ENCODE data around the gene CAPN8. TPM values are rescaled to one million over a fixed set of nuclear protein-coding genes. Genes with fewer than 3 reads are reported as not detected.

The CAPN8 gene
- total RNA-seq, 1 donor: not detected

- no peak for TF ChIP-seq CTCF (IDR thresholded peaks at IDR 0.05; ENCODE audit: insufficient read depth, low read length)
- DNase-seq (ENCODE audit: low read depth): no peak
- H3K4me3 ChIP-seq (ENCODE audit: low read depth, low read length): no peak overlapping the region
These were observed 45.1 kb downstream of the CAPN8 start for GRCh38 chr1:223620297-223620897.

- no peak for TF ChIP-seq CTCF (IDR thresholded peaks at IDR 0.05; ENCODE audit: insufficient read depth, low read length)
- no peak for DNase-seq (ENCODE audit: low read depth)
- no peak overlapping the region for H3K4me3 ChIP-seq (ENCODE audit: low read depth, low read length)
These were observed 46.8 kb downstream of the CAPN8 start for GRCh38 chr1:223618680-223619079.

- no peak for TF ChIP-seq CTCF (IDR thresholded peaks at IDR 0.05; ENCODE audit: insufficient read depth, low read length)
- DNase-seq (ENCODE audit: low read depth): no peak
These were observed 48.0 kb downstream of the CAPN8 start for GRCh38 chr1:223617323-223618070.

GRCh38 chr1:223616586-223616985 is 48.9 kb downstream of the CAPN8 start:
- no peak for DNase-seq (ENCODE audit: low read depth)
- no peak for TF ChIP-seq CTCF (IDR thresholded peaks at IDR 0.05; ENCODE audit: insufficient read depth, low read length)
- no peak overlapping the region for H3K4me3 ChIP-seq (ENCODE audit: low read depth, low read length)

More at GRCh38 chr1:223617323-223618070, 48.0 kb downstream of the CAPN8 start:
- no peak overlapping the region for H3K4me3 ChIP-seq (ENCODE audit: low read depth, low read length)

- no peak overlapping the region for H3K4me3 ChIP-seq (ENCODE audit: low read depth, low read length)
- no peak for TF ChIP-seq CTCF (IDR thresholded peaks at IDR 0.05; ENCODE audit: insufficient read depth, low read length)
- no peak for DNase-seq (ENCODE audit: low read depth)
These were observed 53.6 kb downstream of the CAPN8 start for GRCh38 chr1:223611936-223612335.

GRCh38 chr1:223609977-223610376 is 55.5 kb downstream of the CAPN8 start:
- no peak for DNase-seq (ENCODE audit: low read depth)
- no peak for TF ChIP-seq CTCF (IDR thresholded peaks at IDR 0.05; ENCODE audit: insufficient read depth, low read length)
- no peak overlapping the region for H3K4me3 ChIP-seq (ENCODE audit: low read depth, low read length)
